Loucy (cell line): Measurements from ENCODE around the gene RAB31.

Source experiments
- EZH2phosphoT487 ChIP-seq: fragments of 200-600 bp; IDR thresholded peaks from 2 replicates; pipeline ENCODE4 v1.6.1; 2018; ENCODE audit warnings: antibody characterized with exemption, mild to moderate bottlenecking, moderate library complexity, borderline replicate concordance
- TF ChIP-seq, protein P1 (sequence below): fragments of 200-600 bp; sonication (generic); conservative IDR thresholded peaks from 2 replicates; pipeline ENCODE4 v1.5.1; 2014; ENCODE audit warnings: mild to moderate bottlenecking, antibody characterized with exemption, low read length

DNA sequence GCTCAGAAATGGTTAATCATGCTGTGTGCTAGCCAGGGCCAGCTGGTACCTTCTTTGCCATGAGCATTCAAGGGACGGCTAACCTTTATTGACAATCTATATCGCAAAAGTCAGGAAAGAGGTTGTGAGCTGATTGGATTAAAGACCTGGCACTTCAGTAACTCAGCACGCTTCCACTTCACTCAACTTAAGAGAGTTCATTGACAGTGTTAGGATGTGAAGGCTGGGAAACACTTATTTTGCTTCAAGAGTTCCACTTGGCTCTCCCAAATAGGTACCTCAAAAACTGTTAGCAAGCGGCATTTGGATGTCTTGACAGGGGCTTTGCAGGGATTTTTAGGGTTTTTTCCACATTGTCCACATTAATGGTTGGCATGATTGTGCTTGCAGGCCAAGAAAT is 152.6 kb downstream of the RAB31 start:
- TF ChIP-seq, protein P1, sequence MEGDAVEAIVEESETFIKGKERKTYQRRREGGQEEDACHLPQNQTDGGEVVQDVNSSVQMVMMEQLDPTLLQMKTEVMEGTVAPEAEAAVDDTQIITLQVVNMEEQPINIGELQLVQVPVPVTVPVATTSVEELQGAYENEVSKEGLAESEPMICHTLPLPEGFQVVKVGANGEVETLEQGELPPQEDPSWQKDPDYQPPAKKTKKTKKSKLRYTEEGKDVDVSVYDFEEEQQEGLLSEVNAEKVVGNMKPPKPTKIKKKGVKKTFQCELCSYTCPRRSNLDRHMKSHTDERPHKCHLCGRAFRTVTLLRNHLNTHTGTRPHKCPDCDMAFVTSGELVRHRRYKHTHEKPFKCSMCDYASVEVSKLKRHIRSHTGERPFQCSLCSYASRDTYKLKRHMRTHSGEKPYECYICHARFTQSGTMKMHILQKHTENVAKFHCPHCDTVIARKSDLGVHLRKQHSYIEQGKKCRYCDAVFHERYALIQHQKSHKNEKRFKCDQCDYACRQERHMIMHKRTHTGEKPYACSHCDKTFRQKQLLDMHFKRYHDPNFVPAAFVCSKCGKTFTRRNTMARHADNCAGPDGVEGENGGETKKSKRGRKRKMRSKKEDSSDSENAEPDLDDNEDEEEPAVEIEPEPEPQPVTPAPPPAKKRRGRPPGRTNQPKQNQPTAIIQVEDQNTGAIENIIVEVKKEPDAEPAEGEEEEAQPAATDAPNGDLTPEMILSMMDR: no peak
- TF ChIP-seq EZH2phosphoT487: no peak
